HT-29 (cell line): ENCODE results near the gene KLHL1. TPM values are rescaled to one million over a fixed set of nuclear protein-coding genes. Genes with fewer than 3 reads are reported as not detected.

Experiments
- DNase-seq: peaks from one replicate; pipeline ENCODE4 v3.0.0-alpha.2; 2015; ENCODE audit warnings: low spot score
- total RNA-seq: library from RNA; depleted of rRNA; stranded (reverse); fragments of >200 nt; shearing (Covaris generic); gene quantifications from 2 replicates; pipeline ENCODE4 v1.2.3, GENCODE V29; 2014

KLHL1 gene
- total RNA-seq, 1 experiment from 2014 or later, result not detected

- DNase-seq, result no peak
Observed at GRCh38 chr13:69872321-69873047, 235.8 kb downstream of the KLHL1 start.

GRCh38 chr13:69866555-69866954, 241.7 kb downstream of the KLHL1 start:
- no peak for DNase-seq

GRCh38 chr13:69857183-69857821, 250.9 kb downstream of the KLHL1 start:
- DNase-seq, result peak; percentile 80

GRCh38 chr13:69856331-69856730, 251.9 kb downstream of the KLHL1 start:
- DNase-seq, result no peak

- DNase-seq, result no peak
Observed at GRCh38 chr13:69828527-69828926, 279.7 kb downstream of the KLHL1 start.

- no peak for DNase-seq
Observed at GRCh38 chr13:69820180-69820579, 288.1 kb downstream of the KLHL1 start.

- no peak for DNase-seq
Observed at GRCh38 chr13:69817333-69817869, 290.9 kb downstream of the KLHL1 start.

- no peak for DNase-seq
Observed at GRCh38 chr13:69809152-69809551, 299.1 kb downstream of the KLHL1 start.

- no peak for DNase-seq
Observed at GRCh38 chr13:69796256-69796655, 312.0 kb downstream of the KLHL1 start.

GRCh38 chr13:69793783-69794453, 314.3 kb downstream of the KLHL1 start:
- DNase-seq, result no peak

GRCh38 chr13:69776937-69777336, 331.3 kb downstream of the KLHL1 start:
- DNase-seq, result no peak

GRCh38 chr13:69769608-69770007, 338.6 kb downstream of the KLHL1 start:
- DNase-seq, result no peak

- no peak for DNase-seq
Observed at GRCh38 chr13:69761581-69761980, 346.7 kb downstream of the KLHL1 start.

- DNase-seq, result no peak
Observed at GRCh38 chr13:69755101-69755500, 353.2 kb downstream of the KLHL1 start.

GRCh38 chr13:69751259-69751658, 357.0 kb downstream of the KLHL1 start:
- DNase-seq, result no peak

GRCh38 chr13:69737129-69737935, 370.9 kb downstream of the KLHL1 start:
- DNase-seq, result no peak

- no peak for DNase-seq
Observed at GRCh38 chr13:69721631-69722030, 386.6 kb downstream of the KLHL1 start.

- peak; percentile 39 for DNase-seq
Observed at GRCh38 chr13:69720278-69720983, 387.8 kb downstream of the KLHL1 start.

GRCh38 chr13:69706807-69707206, 401.4 kb downstream of the KLHL1 start:
- no peak for DNase-seq

GRCh38 chr13:69704311-69704710, 403.9 kb downstream of the KLHL1 start:
- DNase-seq, result no peak

GRCh38 chr13:69690999-69691398, 417.3 kb downstream of the KLHL1 start:
- DNase-seq, result no peak
